IPS DF 6.9 (cell line): Measurements from ENCODE around the gene MAP3K5.

Source experiments
- DNase-seq: peaks from one replicate; pipeline ENCODE4 v3.0.0-alpha.2; 2013; ENCODE audit warnings: low read depth, low spot score
- H3K27ac ChIP-seq: one replicate; pipeline ENCODE4 v1.5.1; 2013; ENCODE audit warnings: low read length, control low read depth
- H3K27me3 ChIP-seq: 2 replicates; pipeline ENCODE4 v1.6.1; 2013; ENCODE audit warnings: mild to moderate bottlenecking, low read length; ENCODE audit not compliant: control insufficient read depth, insufficient read depth
- H3K36me3 ChIP-seq: 2 replicates; pipeline ENCODE4 v1.6.1; 2013; ENCODE audit warnings: low read length; ENCODE audit not compliant: control insufficient read depth, insufficient read depth
- H3K4me1 ChIP-seq: 2 replicates; pipeline ENCODE4 v1.6.1; 2013; ENCODE audit warnings: low read length; ENCODE audit not compliant: control insufficient read depth, insufficient read depth
- H3K4me3 ChIP-seq: 2 replicates; pipeline ENCODE4 v1.5.1; 2013; ENCODE audit warnings: mild to moderate bottlenecking, low read length
- H3K9me3 ChIP-seq: 2 replicates; pipeline ENCODE4 v1.6.1; 2013; ENCODE audit warnings: low read length, inconsistent platforms; ENCODE audit not compliant: control insufficient read depth, insufficient read depth
- WGBS: extraction: QIAGEN DNeasy Blood & Tissue Kit; methylation state at CpG from one replicate; pipeline ENCODE4 v1.1.7; 2013; ENCODE audit warnings: mixed read lengths, missing lambda C conversion rate; ENCODE audit not compliant: insufficient read length, insufficient coverage; 5-methylcytosine and 5-hydroxymethylcytosine counted together

Gene MAP3K5

DNA sequence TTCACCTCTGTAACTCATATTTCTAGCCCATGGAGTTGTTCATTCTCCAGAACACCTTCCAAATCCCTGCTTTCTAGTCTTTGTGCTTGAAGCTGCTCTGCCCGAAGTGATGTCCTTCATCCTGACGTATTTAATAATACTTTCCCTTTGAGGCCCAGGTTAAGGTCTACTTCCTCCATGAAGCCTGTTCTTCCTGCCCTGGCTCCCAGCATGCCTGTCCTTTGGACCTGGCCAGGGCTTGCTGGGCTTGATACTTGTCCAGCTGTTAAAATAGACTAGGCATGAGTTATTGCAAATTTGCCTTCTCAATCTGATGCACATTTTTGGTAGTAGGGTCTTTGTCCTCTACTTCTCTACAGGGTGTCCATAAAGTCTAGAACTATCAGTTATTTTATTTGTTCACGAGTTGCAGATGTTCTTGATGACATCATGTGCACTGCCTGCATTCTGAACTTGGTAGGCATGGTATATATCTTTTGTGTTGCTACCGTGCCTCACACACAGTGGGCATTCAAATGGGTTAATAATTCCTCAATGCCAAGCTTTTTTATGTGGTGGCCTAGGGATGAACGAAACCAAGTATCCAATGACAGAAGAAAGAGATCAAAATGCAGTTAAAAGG lies 239.0 kb downstream of the MAP3K5 start:
- WGBS, result no CpG with 5 or more reads among the region's 5 CpGs

DNA sequence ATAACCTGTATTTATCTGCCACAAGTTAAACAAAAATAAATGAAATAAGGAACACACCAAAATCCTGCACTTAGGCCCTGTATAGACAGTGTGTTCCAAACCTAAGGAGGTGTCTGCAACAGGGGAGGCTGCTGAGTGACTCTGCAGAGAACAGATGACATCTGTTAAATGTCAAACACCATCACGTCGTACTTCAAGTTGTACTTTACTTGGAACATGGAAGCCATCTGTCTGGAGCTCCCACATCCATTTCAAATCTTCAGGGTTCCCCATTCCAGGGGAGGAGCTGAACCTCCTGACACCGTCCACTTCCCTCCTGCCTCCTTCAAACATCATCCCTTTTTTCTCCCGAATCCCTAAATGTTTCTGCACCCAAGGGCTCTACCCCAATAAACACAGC lies 240.2 kb downstream of the MAP3K5 start:
- Histone ChIP-seq H3K27ac (no peak overlapping the region), H3K9me3 (no peaks in the 10 kb centered on the region), H3K4me3 (no peak overlapping the region), H3K4me1 (0 out of 2 replicates have a peak, but pooled peaks cover 2% of the 10 kb centered on the region), H3K36me3 (no peaks in the 10 kb centered on the region), H3K27me3 (peaks cover 3% of the 10 kb centered on the region; the same call in 1 of the 2 replicates)
- no peak for DNase-seq
- 100% methylated on average over 2 of the region's 4 CpGs for WGBS

More for the DNA sequence above, 239.0 kb downstream of the MAP3K5 start:
- 0 out of 2 replicates have a peak, but pooled peaks cover 2% of the 10 kb centered on the region for H3K4me1 ChIP-seq
- H3K9me3 ChIP-seq, result no peaks in the 10 kb centered on the region
- H3K27me3 ChIP-seq, result peaks cover 3% of the 10 kb centered on the region; the same call in 1 of the 2 replicates
- H3K27ac ChIP-seq, result no peak overlapping the region
- no peak for DNase-seq
- H3K36me3 ChIP-seq, result no peaks in the 10 kb centered on the region
- H3K4me3 ChIP-seq, result no peak overlapping the region

DNA sequence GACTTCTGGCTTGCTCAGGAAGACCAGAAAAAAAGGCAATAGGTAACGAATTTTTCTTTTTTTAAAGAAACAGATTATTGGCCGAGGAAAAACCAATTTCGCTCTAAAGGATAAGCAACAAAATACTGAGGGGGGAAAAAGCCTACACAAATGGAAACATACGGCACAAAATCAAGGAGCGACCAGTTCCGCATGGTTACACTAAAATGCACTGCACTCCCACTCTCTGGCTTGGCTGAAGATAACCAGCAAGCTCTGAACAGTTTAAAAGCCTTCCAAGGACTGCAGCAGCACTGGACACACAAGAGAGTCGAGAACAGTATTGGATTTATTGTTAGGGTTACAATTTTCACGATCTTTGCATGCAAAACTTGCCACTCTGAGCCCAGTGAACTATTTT lies 241.2 kb downstream of the MAP3K5 start:
- WGBS, result no CpG with 5 or more reads among the region's 8 CpGs
- DNase-seq, result no peak

DNA sequence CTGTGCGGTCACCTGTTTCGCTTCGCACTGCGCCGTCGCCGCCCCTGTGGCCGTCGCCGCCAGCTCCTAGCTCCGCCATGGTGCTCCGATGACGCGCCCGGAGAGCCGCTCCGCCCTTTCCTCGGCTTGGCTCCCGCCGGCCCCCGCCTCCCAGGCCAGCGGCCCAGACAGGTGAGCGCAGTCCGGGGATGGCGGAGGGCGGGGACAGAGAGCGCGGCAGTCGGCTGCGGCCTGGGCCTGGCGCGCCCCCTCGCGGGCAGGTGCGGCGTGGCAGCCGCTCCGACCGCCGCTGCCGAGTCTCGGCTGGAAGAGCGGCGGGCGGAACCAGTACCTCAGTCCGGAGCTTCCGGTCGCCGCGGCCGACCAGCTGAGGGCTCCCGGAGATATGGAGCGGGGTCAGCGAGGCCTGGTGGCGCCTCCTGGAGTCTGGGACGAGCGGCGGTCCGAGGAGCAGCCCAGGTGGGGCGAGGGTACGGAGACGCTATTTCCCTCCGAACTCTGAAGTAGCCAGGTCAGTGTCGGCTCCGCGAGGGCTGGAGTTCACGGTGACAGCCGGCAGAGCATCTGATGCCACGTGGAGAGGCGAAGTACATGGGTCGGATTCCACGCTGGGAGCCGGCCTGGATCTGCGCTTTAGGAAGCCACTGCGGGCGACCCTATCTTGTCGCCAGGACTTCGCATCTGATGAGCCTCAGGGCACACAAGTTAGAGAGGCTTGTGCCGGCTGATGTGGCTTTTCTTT lies 241.8 kb downstream of the MAP3K5 start, which contains the start of gene MAP7:
TSS of gene MAP7 (minus strand) at position 93 of the 742 bp plus-strand sequence. CDS start at position 79, 14 bp downstream.
- H3K9me3 ChIP-seq, result no peaks in the 10 kb centered on the region
- peak within 1 kb of the TSS; percentile 92 for H3K4me3 ChIP-seq
- no peak within 1 kb of the TSS for H3K27ac ChIP-seq
- peaks cover 3% of the 10 kb centered on the region; the same call in 1 of the 2 replicates for H3K27me3 ChIP-seq
- WGBS, result no CpG with 5 or more reads among the region's 79 CpGs
- peak; percentile 86 for DNase-seq
- H3K36me3 ChIP-seq, result no peaks in the 10 kb centered on the region
- 0 out of 2 replicates have a peak, but pooled peaks cover 2% of the 10 kb centered on the region for H3K4me1 ChIP-seq

More for the DNA sequence above, 241.2 kb downstream of the MAP3K5 start:
- H3K36me3 ChIP-seq, result no peaks in the 10 kb centered on the region
- H3K27me3 ChIP-seq, result peaks cover 3% of the 10 kb centered on the region; the same call in 1 of the 2 replicates
- no peak overlapping the region for H3K27ac ChIP-seq
- H3K4me3 ChIP-seq, result peak overlapping the region; percentile 92; the same call in 1 of the 2 replicates
- H3K9me3 ChIP-seq, result no peaks in the 10 kb centered on the region
- H3K4me1 ChIP-seq, result 0 out of 2 replicates have a peak, but pooled peaks cover 2% of the 10 kb centered on the region

DNA sequence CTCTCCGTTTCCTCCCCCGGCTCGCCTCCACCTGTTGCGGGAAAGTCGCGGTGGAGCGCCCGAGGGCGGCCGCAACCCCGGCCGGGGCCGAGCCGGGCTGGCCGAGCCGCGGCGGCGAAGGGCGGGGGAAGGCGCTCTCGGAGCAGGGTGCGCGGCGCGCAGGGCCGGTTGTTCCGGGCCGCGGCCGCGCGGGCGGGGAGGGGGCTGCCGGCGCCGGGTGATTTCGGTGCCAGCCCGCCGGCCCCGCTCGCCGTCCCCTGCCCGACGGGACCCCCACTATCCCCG lies 242.3 kb downstream of the MAP3K5 start:
- H3K36me3 ChIP-seq, result no peaks in the 10 kb centered on the region
- WGBS, result no CpG with 5 or more reads among the region's 46 CpGs
- H3K27ac ChIP-seq, result no peak overlapping the region
- H3K4me1 ChIP-seq, result peaks cover 2% of the 10 kb centered on the region; the same call in 1 of the 2 replicates
- no peak for DNase-seq
- peaks cover 3% of the 10 kb centered on the region; the same call in 1 of the 2 replicates for H3K27me3 ChIP-seq
- no peaks in the 10 kb centered on the region for H3K9me3 ChIP-seq
- peak overlapping the region; percentile 92 for H3K4me3 ChIP-seq

DNA sequence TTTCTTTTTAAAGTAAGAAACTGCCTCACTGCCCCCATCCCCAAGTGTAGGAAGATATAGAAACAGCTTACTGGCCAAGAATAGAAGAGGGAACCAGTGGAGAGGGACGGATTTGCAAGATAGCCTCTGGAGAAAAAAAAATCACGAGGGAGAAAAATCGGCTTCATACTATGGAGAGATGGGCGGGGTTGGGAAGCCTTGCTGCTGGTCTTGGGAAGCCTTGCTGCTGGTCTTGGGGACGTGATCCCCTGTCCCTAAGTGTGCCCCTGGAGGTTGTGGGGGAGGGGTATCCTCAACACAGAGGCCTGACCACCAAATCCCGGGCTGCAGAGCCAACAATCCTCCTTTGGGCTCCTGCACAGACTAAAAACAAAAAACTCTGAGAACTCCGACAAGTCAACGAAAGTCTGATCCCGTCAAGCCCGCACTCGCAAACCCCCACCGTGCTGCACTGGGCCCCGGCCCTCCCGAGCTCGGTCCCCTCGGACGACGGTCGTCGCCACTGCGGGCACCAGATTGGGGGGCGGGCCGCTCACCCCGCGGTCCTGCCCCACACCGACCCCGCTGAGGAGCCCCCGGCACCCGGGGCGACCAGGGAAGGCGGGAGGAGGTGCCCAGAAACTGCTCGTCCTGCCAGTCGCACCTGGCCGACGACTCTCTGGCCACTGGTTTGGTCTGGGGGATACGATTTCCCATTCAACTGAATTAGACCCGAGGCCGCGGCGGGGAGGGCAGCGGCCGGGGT lies 242.8 kb downstream of the MAP3K5 start:
- no CpG with 5 or more reads among the region's 42 CpGs for WGBS
- Histone ChIP-seq H3K4me1 (peaks cover 2% of the 10 kb centered on the region; the same call in 1 of the 2 replicates), H3K27me3 (peaks cover 3% of the 10 kb centered on the region; the same call in 1 of the 2 replicates), H3K27ac (no peak overlapping the region), H3K9me3 (no peaks in the 10 kb centered on the region), H3K4me3 (peak overlapping the region; percentile 92), H3K36me3 (no peaks in the 10 kb centered on the region)
- no peak for DNase-seq

DNA sequence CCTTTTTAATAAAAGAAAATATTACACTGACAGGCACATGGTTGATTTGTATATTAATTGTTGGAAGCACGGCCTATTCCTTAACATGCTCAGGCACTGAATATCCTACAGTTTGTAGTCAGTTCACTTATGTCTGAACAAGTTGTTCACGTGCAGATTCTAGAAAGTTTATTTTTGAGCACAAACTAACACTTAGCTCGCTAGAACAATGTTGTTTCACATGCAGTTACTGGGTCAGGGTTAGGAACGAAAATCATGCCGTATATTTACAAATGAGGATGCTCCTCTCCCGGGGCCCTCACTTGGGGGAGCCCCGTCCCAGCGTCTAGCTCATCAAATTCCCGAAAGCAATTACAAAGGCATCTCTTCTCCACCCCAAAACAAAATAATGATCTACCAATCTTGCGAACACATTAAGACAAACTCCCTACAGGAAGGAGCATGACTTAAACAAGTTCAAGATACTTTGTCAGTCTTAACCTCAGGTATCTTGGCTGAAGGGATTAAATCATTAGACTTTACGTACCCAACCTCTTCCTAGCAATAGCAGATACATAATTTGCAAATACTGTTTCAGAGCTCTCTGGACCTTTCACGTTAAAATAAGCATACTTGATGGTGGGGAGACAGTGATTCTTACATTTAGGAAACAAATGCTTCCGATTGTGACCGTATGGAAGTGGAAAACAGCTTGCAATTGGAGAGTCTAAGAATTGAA lies 243.5 kb downstream of the MAP3K5 start:
- H3K4me3 ChIP-seq, result peak overlapping the region; percentile 92; the same call in 1 of the 2 replicates
- DNase-seq, result no peak
- H3K36me3 ChIP-seq, result no peaks in the 10 kb centered on the region
- H3K27me3 ChIP-seq, result peaks cover 3% of the 10 kb centered on the region; the same call in 1 of the 2 replicates
- peaks cover 2% of the 10 kb centered on the region; the same call in 1 of the 2 replicates for H3K4me1 ChIP-seq
- H3K27ac ChIP-seq, result no peak overlapping the region
- no peaks in the 10 kb centered on the region for H3K9me3 ChIP-seq
- no CpG with 5 or more reads among the region's 14 CpGs for WGBS

DNA sequence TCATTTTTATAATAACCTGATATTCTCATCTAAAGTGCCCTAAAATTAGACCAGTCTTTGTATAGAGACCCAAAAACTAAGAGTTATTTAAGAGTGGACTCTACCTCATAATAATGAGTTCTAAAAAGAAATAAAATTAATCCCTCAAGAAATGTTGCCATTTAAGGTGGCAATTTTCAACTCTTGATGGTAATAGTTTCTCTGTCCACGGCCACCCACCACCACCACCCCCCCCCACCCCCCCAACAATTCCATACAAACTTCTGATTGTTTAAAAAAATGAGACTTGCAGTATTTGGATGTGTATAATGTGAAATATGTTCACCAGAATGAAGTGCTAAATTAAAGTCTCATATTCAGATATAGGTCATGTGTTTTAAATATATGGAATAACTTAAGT lies 244.4 kb downstream of the MAP3K5 start:
- no peak overlapping the region for H3K27ac ChIP-seq
- H3K4me1 ChIP-seq, result peaks cover 2% of the 10 kb centered on the region; the same call in 1 of the 2 replicates
- no CpG with 5 or more reads among the region's 1 CpG for WGBS
- H3K27me3 ChIP-seq, result peaks cover 3% of the 10 kb centered on the region; the same call in 1 of the 2 replicates
- no peaks in the 10 kb centered on the region for H3K9me3 ChIP-seq
- H3K36me3 ChIP-seq, result no peaks in the 10 kb centered on the region
- DNase-seq, result no peak
- H3K4me3 ChIP-seq, result no peak overlapping the region

DNA sequence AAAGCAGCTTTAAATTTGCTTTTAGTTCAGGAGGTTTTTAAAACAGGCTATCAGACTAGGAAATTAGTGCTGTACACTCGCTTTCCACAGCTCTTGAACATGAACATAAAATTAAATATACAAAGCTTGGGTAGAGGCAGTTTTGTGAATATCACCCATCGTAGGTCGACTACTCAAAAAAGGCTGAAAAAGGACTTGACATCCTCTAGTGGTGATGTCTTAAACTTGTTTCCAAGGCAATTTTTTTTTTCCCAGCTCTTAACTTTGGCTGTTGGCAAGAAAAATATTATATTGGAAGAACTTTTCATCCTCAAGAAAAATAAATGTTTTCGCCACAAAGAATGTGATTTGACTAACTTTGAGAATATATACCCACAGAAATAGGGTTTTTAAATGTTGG lies 244.9 kb downstream of the MAP3K5 start:
- peaks cover 3% of the 10 kb centered on the region; the same call in 1 of the 2 replicates for H3K27me3 ChIP-seq
- no peaks in the 10 kb centered on the region for H3K9me3 ChIP-seq

More for the DNA sequence above, 244.9 kb downstream of the MAP3K5 start:
- WGBS, result no CpG with 5 or more reads among the region's 4 CpGs
- no peak for DNase-seq
- H3K27ac ChIP-seq, result no peak overlapping the region
- no peak overlapping the region for H3K4me3 ChIP-seq
- peaks cover 2% of the 10 kb centered on the region; the same call in 1 of the 2 replicates for H3K4me1 ChIP-seq
- no peaks in the 10 kb centered on the region for H3K36me3 ChIP-seq
